HUES64 (cell line): ENCODE data around the gene SAE1.
A peak's percentile ranks its signal among the peaks of the same experiment; 100 is the strongest.

ENCODE experiments used
- H3K27ac ChIP-seq: 2 replicates; pipeline ENCODE4 v1.7.0; 2013; ENCODE audit warnings: low read depth, low read length, inconsistent platforms
- H3K27me3 ChIP-seq: 2 replicates; pipeline ENCODE4 v1.6.1; 2013; ENCODE audit warnings: mild to moderate bottlenecking, low read length; ENCODE audit not compliant: insufficient read depth
- H3K36me3 ChIP-seq: 2 replicates; pipeline ENCODE4 v1.6.1; 2013; ENCODE audit warnings: mild to moderate bottlenecking, low read length; ENCODE audit not compliant: insufficient read depth
- H3K4me1 ChIP-seq: 2 replicates; pipeline ENCODE4 v1.6.1; 2013; ENCODE audit warnings: mild to moderate bottlenecking, low read length, moderate library complexity; ENCODE audit not compliant: insufficient read depth
- H3K4me3 ChIP-seq: 2 replicates; pipeline ENCODE4 v1.5.1; 2013; ENCODE audit warnings: mild to moderate bottlenecking, low read length, moderate library complexity
- H3K9ac ChIP-seq: 2 replicates; pipeline ENCODE4 v1.6.1; 2013; ENCODE audit warnings: mild to moderate bottlenecking, low read depth, low read length
- H3K9me3 ChIP-seq: 2 replicates; pipeline ENCODE4 v1.6.1; 2013; ENCODE audit warnings: low read depth, low read length; ENCODE audit not compliant: insufficient read depth
- WGBS: fragments of 150-250, 120-280 bp; methylation state at CpG from one replicate; pipeline ENCODE4 v1.1.7; 2013; ENCODE audit warnings: missing lambda C conversion rate; 5-methylcytosine and 5-hydroxymethylcytosine counted together

The SAE1 gene

DNA sequence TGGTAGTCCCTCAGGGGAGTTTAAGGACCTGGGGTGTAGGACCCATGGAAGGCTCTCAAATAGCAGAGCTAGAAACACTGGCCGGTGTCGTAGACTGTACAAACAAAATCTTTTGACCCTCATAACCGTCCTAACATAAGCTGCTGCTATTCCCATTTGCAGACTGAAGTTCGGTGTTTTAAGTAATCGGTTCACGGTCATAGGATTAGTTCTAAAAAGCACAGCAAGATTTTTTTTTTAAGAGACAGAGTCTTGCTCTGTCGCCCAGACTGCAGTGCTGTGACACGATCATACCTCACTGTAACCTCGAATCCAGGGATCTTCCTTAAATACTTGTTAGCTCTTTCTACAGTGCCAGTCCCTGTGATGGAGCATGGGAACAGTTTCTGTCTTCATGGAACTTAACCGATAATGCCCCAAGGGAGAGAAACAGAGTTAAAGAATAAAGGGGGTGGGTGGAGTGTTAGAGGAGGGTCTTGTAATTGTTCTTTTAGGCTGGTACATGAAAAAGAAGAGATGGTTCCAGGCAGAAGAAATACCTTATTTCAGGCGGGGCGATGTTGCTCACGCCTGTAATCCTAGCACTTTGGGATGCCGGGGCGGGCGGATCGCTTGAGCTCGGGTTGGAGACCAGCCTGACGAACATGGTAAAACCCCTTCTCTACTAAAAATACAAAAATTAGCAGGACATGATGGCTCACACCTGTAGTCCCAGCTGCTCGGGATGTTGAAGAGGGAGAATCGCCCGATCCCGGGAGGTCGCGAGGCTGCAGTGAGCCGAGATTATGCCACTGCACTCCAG, 16.6 kb upstream of the SAE1 start:
- Histone ChIP-seq H3K4me1 (peaks cover 19% of the 10 kb centered on the region), H3K9me3 (no peaks in the 10 kb centered on the region), H3K36me3 (peaks cover 10% of the 10 kb centered on the region), H3K27me3 (no peaks in the 10 kb centered on the region), H3K27ac (peak overlapping the region; percentile 99; the same call in 1 of the 2 replicates), H3K4me3 (peak overlapping the region; percentile 75), H3K9ac (peak overlapping the region; percentile 91; the same call in 1 of the 2 replicates)
- 84% methylated on average over 26 of the region's 26 CpGs for WGBS

- Histone ChIP-seq H3K4me3 (no peak overlapping the region), H3K9me3 (no peaks in the 10 kb centered on the region), H3K27ac (no peak overlapping the region), H3K36me3 (no peaks in the 10 kb centered on the region), H3K4me1 (peaks cover 3% of the 10 kb centered on the region; the same call in 1 of the 2 replicates), H3K27me3 (no peaks in the 10 kb centered on the region), H3K9ac (no peak overlapping the region)
- WGBS, result 97% methylated on average over 6 of the region's 6 CpGs
Observed at GRCh38 chr19:47120470-47121067, 10.1 kb upstream of the SAE1 start.

DNA sequence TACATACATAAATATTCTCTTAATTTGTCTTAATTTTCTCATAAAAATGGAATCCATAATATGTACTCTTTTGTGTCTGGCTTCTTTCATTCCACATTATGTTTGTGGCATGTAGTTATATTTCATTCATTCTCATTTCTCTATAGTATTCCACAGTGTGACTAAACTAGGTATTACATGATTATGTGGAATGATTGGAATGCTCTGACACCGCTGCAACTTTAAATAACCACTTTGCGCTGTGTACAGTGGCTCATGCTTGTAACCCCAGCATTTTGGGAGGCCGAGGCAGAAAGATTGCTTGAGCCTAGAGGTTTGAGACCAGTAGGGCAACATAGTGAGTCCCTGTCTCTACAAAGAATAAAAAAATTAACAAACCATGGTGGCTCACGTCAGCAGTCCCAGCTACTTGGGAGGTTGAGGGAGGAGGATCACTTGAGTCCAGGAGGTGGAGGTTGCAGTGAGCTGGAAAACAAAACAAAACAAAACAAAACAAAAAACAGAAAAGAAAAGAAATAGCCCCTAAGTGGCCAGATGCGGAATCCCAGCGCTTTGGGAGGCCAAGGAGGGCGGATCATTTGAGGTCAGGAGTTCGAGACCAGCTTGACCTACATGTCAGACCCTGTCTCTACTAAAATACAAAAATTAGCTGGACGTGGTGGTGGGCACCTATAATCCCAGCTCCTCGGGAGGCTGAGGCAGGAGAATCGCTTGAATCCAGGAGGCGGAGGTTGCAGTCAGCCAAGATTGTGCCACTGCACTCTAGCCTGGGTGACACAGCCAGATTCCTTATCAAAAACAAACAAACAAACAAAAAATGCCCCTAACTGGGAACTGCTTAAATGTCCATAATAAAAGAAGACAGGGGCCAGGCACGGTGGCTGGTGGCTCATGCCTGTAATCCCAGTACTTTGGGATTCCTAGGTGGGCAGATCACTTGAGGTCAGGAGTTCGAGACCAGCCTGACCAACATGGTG, 8.0 kb upstream of the SAE1 start:
- H3K27me3 ChIP-seq, result no peaks in the 10 kb centered on the region
- H3K9ac ChIP-seq, result no peak overlapping the region
- peaks cover 3% of the 10 kb centered on the region; the same call in 1 of the 2 replicates for H3K4me1 ChIP-seq
- no peaks in the 10 kb centered on the region for H3K36me3 ChIP-seq
- no peak overlapping the region for H3K27ac ChIP-seq
- WGBS, result 87% methylated on average over 14 of the region's 14 CpGs
- H3K9me3 ChIP-seq, result no peaks in the 10 kb centered on the region
- H3K4me3 ChIP-seq, result no peak overlapping the region

DNA sequence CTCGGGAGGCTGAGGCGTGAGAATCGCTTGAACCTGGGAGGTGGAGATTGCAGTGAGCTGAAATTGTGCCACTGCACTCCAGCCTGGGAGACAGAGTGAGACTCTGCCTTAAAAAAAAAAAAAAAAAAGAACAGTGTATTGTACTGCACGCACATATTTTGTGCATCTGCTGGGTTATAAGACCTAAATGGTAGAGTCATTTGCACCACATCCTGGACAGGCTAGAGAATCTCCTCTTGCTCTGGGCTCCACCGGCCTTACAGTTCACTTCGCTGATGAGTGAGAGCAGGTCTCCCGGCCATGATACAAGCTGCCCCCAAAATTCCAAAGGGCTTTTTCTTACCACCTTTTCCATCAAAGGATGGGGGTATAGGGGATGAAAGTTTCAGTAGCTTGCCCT, 7.2 kb upstream of the SAE1 start:
- Histone ChIP-seq H3K4me3 (no peak overlapping the region), H3K9ac (no peak overlapping the region)
- WGBS, result 94% methylated on average over 7 of the region's 7 CpGs

DNA sequence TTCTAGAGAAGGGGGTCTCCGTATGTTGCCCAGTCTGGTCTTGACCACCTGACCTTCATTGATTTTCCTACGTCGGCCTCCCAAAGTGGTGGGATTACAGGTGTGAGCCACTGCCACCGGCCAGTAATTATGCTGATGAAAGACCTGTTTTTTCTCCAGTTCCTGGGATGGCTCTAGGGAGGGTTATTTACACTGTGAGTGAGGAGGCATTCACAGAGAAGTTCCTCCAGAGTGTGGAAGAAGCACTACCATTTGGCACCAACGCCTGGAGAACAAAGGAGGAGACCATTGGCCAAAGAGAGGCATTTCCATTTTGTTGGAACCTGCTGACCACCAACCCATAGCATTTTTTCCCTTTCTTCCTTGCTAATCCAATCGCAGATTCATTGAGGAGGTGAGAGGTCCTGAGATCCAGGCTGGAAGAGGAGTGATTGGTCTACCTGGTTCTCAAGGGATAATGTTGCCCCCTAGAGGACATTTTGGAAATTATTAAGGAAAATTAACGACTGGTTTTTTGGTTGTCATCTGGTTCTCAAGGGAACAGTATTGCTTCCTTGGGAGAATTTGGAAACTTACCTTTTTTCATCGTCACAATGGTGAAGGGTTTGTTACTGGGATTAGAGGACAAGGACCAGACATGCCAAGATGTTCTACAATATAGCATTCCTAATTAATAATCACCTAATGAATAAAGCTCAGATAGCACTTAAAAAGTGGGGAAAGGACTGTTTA, 5.5 kb upstream of the SAE1 start:
- Histone ChIP-seq H3K27me3 (no peaks in the 10 kb centered on the region), H3K9me3 (no peaks in the 10 kb centered on the region), H3K4me3 (no peak overlapping the region), H3K4me1 (peaks cover 3% of the 10 kb centered on the region; the same call in 1 of the 2 replicates), H3K9ac (no peak overlapping the region), H3K36me3 (no peaks in the 10 kb centered on the region), H3K27ac (no peak overlapping the region)
- 40% methylated on average over 7 of the region's 8 CpGs for WGBS

More for the DNA sequence above, 7.2 kb upstream of the SAE1 start:
- Histone ChIP-seq H3K27me3 (no peaks in the 10 kb centered on the region), H3K9me3 (no peaks in the 10 kb centered on the region), H3K36me3 (no peaks in the 10 kb centered on the region), H3K27ac (no peak overlapping the region), H3K4me1 (peaks cover 3% of the 10 kb centered on the region; the same call in 1 of the 2 replicates)

DNA sequence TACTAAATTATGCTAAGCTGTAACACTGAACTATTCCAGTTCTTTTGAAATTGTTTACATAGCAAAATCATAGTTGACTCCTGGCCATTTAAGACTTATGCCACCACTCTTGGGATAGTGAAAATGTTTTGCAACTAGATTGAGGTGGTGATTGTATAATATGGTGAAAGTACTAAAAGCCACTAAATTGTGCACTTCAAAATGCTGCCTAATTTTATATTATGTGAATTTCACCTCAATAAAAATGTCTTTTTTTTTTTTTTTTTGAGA, 5.0 kb upstream of the SAE1 start:
- no peaks in the 10 kb centered on the region for H3K27me3 ChIP-seq

GRCh38 chr19:47129579-47129978, 1.1 kb upstream of the SAE1 start:
- no peaks in the 10 kb centered on the region for H3K9me3 ChIP-seq
- no peak overlapping the region for H3K4me3 ChIP-seq
- no peak overlapping the region for H3K27ac ChIP-seq
- H3K4me1 ChIP-seq, result peaks cover 13% of the 10 kb centered on the region; the same call in 1 of the 2 replicates
- H3K27me3 ChIP-seq, result no peaks in the 10 kb centered on the region
- WGBS, result 98% methylated on average over 4 of the region's 4 CpGs
- H3K9ac ChIP-seq, result no peak overlapping the region
- peaks cover 15% of the 10 kb centered on the region for H3K36me3 ChIP-seq

More for the DNA sequence above, 5.0 kb upstream of the SAE1 start:
- no peak overlapping the region for H3K27ac ChIP-seq
- peaks cover 3% of the 10 kb centered on the region; the same call in 1 of the 2 replicates for H3K4me1 ChIP-seq
- H3K9me3 ChIP-seq, result no peaks in the 10 kb centered on the region
- H3K9ac ChIP-seq, result no peak overlapping the region
- no peak overlapping the region for H3K4me3 ChIP-seq
- no peaks in the 10 kb centered on the region for H3K36me3 ChIP-seq

DNA sequence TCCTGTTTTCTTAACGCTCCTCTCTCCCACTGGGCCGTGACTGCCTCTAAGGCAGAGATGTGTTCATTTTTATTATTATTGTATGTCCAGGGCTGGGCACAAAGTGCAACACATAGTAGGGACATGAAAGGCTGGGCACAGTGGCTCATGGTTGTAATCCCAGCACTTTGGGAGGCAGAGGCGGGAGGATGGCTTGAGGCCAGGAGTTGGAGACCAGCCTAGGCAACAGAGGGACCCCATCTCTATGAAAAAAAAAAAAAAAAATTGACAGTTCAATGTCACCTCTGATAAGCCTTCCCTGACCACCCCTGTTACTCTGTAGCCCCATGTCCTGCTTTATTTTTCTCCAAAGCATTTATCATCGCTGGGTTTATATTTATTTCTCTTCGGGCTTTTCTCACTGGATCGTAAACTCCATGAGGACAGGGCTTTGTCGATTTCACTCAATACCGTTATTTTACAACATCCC, 481 bp upstream of the SAE1 start:
- H3K9me3 ChIP-seq, result no peaks in the 10 kb centered on the region
- H3K4me1 ChIP-seq, result peaks cover 11% of the 10 kb centered on the region; the same call in 1 of the 2 replicates
- H3K9ac ChIP-seq, result no peak overlapping the region
- WGBS, result 73% methylated on average over 8 of the region's 8 CpGs
- H3K36me3 ChIP-seq, result peaks cover 18% of the 10 kb centered on the region
- 0 out of 2 replicates have a peak overlapping the region, but pooled peaks have one; percentile 94 for H3K4me3 ChIP-seq
- H3K27me3 ChIP-seq, result no peaks in the 10 kb centered on the region
- no peak overlapping the region; the same call in 1 of the 2 replicates for H3K27ac ChIP-seq

GRCh38 chr19:47132194-47132852, 1.7 kb downstream of the SAE1 start:
- peak overlapping the region; percentile 95 for H3K9ac ChIP-seq
- H3K27me3 ChIP-seq, result no peaks in the 10 kb centered on the region
- no peak overlapping the region for H3K27ac ChIP-seq
- H3K4me1 ChIP-seq, result peaks cover 11% of the 10 kb centered on the region; the same call in 1 of the 2 replicates
- H3K36me3 ChIP-seq, result peaks cover 25% of the 10 kb centered on the region
- H3K9me3 ChIP-seq, result no peaks in the 10 kb centered on the region
- 79% methylated on average over 6 of the region's 7 CpGs for WGBS
- H3K4me3 ChIP-seq, result peak overlapping the region; percentile 94

DNA sequence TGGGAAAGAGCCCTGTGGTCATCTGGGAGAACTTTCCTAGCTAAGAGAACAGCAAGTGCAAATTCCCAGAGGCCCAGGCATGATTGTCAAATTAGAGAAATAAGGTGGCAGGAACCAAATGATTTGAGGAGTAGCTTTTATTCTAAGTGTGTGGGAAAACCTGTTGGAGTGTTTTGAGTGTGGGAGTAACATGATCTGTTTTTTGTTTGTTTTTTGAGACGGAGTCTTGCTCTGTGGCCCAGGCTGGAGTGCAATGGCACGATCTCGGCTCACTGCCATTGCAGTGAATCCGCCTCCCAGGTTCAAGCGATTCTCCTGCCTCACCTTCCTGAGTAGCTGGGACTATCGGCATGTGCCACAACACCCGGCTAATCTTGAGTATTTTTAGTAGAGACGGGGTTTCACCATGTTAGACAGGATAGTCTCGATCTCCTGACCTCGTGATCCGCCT, 2.4 kb downstream of the SAE1 start:
- Histone ChIP-seq H3K27ac (no peak overlapping the region), H3K27me3 (no peaks in the 10 kb centered on the region), H3K9me3 (no peaks in the 10 kb centered on the region), H3K4me3 (peak overlapping the region; percentile 94; the same call in 1 of the 2 replicates), H3K36me3 (peaks cover 29% of the 10 kb centered on the region), H3K4me1 (peaks cover 11% of the 10 kb centered on the region; the same call in 1 of the 2 replicates), H3K9ac (no peak overlapping the region)
- 91% methylated on average over 11 of the region's 11 CpGs for WGBS
